ENCODE measurements around the gene GID8.

GID8 gene

GRCh38 chr20:62917720-62918119 lies 20.2 kb upstream of the GID8 start:
- no peak overlapping the region for H3K27ac ChIP-seq

DNA sequence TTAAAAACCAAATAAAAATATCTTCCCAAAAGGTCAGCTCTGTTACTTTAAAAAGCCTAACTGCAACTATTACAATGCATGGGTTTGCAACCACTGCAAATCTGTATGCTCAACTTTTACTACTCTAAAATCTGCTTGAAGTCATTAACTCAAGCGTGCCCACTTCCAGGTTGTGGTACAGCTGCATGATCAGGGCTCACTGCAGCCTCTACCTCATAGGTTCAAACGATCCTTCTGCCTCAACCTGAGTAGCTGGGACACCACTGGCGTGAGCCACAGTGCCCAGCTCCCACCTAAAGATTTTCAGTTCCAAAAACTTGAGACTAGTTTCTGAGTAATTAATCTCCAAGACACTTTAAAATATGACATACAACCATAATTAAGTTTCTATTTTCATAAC lies 19.8 kb upstream of the GID8 start:
- no peak overlapping the region for H3K27ac ChIP-seq
- TF ChIP-seq, protein P1, sequence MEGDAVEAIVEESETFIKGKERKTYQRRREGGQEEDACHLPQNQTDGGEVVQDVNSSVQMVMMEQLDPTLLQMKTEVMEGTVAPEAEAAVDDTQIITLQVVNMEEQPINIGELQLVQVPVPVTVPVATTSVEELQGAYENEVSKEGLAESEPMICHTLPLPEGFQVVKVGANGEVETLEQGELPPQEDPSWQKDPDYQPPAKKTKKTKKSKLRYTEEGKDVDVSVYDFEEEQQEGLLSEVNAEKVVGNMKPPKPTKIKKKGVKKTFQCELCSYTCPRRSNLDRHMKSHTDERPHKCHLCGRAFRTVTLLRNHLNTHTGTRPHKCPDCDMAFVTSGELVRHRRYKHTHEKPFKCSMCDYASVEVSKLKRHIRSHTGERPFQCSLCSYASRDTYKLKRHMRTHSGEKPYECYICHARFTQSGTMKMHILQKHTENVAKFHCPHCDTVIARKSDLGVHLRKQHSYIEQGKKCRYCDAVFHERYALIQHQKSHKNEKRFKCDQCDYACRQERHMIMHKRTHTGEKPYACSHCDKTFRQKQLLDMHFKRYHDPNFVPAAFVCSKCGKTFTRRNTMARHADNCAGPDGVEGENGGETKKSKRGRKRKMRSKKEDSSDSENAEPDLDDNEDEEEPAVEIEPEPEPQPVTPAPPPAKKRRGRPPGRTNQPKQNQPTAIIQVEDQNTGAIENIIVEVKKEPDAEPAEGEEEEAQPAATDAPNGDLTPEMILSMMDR (conservative IDR thresholded peaks at IDR 0.05), result no peak

More at GRCh38 chr20:62917720-62918119, 20.2 kb upstream of the GID8 start:
- TF ChIP-seq, protein P1 (conservative IDR thresholded peaks at IDR 0.05), result no peak

GRCh38 chr20:62918831-62919230 lies 19.1 kb upstream of the GID8 start:
- no peak overlapping the region for H3K27ac ChIP-seq
- TF ChIP-seq, protein P1 (conservative IDR thresholded peaks at IDR 0.05), result no peak

DNA sequence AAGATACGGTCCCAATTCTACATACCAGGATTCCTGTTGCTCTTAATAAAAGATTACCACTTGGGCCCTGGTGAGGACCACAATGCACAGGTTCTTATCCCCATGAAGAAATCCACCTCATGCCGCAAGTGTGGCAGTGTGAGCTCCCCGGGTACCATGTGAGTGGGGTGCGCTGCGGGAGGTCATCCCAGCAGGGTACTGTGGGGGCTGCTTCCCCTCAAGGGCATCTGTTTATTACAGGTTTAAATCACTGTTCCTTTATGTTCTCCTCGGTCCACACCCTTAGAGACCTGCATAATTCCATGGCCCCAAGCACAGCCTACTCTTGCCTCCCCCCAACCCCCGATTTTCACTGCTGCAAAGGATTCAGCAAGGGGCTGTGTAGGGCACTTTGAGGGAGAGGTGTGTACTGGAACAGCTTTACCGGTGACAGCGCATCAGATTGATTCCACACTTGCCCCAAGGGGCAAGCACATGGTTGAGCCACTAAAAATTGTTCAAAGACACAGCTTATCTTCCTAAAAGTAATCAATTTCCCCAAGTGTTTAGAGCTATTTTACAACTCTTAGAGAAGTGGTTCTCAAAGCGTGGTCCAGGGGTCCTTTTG lies 17.8 kb upstream of the GID8 start:
- TF ChIP-seq, protein P1 (conservative IDR thresholded peaks at IDR 0.05), result no peak
- peak overlapping the region; percentile 2; the same call in 1 of the 2 replicates for H3K27ac ChIP-seq

GRCh38 chr20:62921119-62921687 lies 16.7 kb upstream of the GID8 start:
- TF ChIP-seq, protein P1 (conservative IDR thresholded peaks at IDR 0.05), result peak; percentile 70
- peak overlapping the region; percentile 2; the same call in 1 of the 2 replicates for H3K27ac ChIP-seq

GRCh38 chr20:62922451-62922921 lies 15.5 kb upstream of the GID8 start:
- peak overlapping the region; percentile 98 for H3K27ac ChIP-seq
- TF ChIP-seq, protein P1 (conservative IDR thresholded peaks at IDR 0.05), result no peak

DNA sequence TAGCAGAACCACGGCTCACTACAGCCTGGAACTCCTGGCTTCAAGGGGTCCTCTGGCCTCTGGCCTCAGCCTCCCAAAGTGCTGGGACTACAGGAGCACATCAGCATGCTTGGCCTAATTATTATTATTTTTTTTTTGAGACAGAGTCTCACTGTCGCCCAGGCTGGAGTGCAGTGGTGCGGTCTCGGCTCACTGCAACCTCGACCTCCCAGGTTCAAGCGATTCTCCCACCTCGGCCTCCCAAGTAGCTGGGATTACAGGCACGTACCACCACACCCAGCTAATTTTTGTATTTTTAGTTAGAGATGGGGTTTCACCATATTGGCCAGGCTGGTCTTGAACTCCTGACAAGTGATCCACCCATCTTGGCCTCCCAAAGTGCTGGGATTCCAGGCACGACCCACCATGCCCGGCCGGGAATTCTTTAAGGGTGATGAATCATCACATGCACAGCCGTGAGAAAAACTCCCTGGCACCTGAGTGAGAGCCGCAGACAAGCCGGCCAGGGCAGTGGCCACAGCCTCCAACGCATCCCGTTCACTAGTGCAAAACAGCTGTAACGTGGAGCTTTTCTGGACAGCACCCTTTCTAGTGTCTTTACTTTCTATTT lies 14.8 kb upstream of the GID8 start:
- H3K27ac ChIP-seq, result peak overlapping the region; percentile 98
